22Rv1 (cell line): ENCODE measurements around the gene NXPH1.

Experiments used
- H3K27ac ChIP-seq: fragments of 450-650 bp; 2 replicates; pipeline ENCODE4 v1.5.1; 2017
- CTCF ChIP-seq: fragments of 450-650 bp; IDR thresholded peaks from 2 replicates; pipeline ENCODE4 v1.5.1; 2017; ENCODE audit warnings: mild to moderate bottlenecking
- ZFX ChIP-seq: fragments of 450-650 bp; IDR thresholded peaks from 2 replicates; pipeline ENCODE4 v1.6.1; 2017; ENCODE audit warnings: antibody characterized with exemption, borderline replicate concordance

Gene NXPH1

GRCh38 chr7:8528311-8528710 lies 94.9 kb downstream of the NXPH1 start:
- H3K27ac ChIP-seq: no peak overlapping the region
- TF ChIP-seq CTCF: no peak
- TF ChIP-seq ZFX: no peak

- TF ChIP-seq ZFX (no peak), CTCF (no peak)
- H3K27ac ChIP-seq: no peak overlapping the region
Measured at GRCh38 chr7:8531991-8532515, 98.6 kb downstream of the NXPH1 start.

DNA sequence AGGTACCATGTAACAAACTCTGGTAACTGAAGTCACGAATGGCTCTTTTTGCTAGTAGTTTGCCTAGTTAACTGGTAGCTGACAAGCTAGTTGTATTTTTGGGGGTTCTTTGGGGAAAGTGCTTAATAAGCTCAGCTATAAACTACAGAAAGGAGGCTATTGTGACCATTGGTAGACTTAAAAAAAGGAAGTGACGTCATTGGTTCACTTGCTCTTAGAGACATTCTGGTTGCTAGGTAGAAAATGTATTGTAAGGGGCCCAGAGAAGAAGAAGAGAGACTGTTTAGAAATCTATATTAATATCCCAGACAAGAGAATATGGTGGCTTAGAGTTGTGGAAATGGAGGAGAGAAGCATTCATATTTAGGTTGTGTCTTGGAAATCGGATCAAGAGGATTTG lies 103.0 kb downstream of the NXPH1 start:
- H3K27ac ChIP-seq: no peak overlapping the region
- TF ChIP-seq ZFX (no peak), CTCF (no peak)

DNA sequence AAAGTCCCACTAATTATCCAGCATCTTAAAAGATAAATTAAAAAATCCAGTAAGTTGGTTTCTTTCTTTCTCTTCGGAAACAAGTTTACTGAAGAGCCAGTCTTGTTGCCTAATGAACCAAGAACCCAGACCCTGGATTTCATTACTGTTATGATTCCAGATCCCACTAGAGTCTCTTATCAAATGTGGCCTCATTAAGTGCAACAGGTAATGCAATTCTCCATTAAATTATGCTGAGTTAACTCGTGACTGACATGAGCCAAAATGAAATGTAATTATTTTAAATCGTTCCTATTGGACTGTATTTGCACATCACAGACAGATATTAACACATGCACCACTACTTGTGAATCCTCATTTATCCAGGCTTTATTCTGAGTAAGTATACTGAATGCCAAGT lies 115.6 kb downstream of the NXPH1 start:
- no peak overlapping the region for H3K27ac ChIP-seq
- TF ChIP-seq ZFX: no peak
- TF ChIP-seq CTCF: no peak

- no peak overlapping the region for H3K27ac ChIP-seq
- TF ChIP-seq CTCF: no peak
- no peak for TF ChIP-seq ZFX
Measured at GRCh38 chr7:8560501-8560900, 127.1 kb downstream of the NXPH1 start.

GRCh38 chr7:8561449-8561848 lies 128.0 kb downstream of the NXPH1 start:
- no peak for TF ChIP-seq CTCF
- no peak for TF ChIP-seq ZFX
- H3K27ac ChIP-seq: no peak overlapping the region

DNA sequence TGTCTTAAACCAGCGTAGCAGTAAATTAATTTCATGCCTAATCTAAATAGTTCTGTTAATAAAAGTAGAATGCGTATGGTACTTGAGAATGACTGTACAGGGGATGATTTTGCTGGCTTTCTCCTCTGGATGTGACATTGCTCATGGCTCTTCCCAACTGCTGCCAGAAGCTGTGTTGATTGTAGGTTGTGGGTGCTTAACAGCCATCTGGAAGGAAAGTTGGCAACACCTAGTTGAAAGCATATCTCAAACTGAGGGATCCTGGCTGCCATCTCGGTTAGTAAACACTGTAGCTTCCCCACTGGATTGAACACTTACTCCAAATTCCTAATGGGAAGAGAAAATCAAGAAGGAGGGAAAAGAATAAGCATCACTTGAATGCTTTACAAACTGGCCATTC lies 130.9 kb downstream of the NXPH1 start:
- H3K27ac ChIP-seq: no peak overlapping the region
- TF ChIP-seq ZFX (no peak), CTCF (no peak)
